ENCODE data around the gene TRMT44.
"Not testable (repeated sequence)": the region's sequence is repeated elsewhere in the genome, so short reads cannot be mapped to it uniquely, and the experiment has no call there.

The TRMT44 gene

GRCh38 chr4:8419222-8420041 is 21.1 kb upstream of the TRMT44 start:
- Histone ChIP-seq H3K27ac (ENCODE audit: low read length) (no peak overlapping the region), H3K79me2 (ENCODE audit: insufficient read depth, low read length) (no peaks in the 10 kb centered on the region), H3K4me1 (ENCODE audit: insufficient read depth, low read length) (no peaks in the 10 kb centered on the region), H4K20me1 (ENCODE audit: insufficient read depth, low read length) (peaks cover 3% of the 10 kb centered on the region; the same call in 1 of the 2 replicates), H3K4me3 (ENCODE audit: low read depth in 1 of 2, low read length in 2 of 2) (no peak overlapping the region), H3K36me3 (ENCODE audit: insufficient read depth, low read length) (peaks cover 12% of the 10 kb centered on the region), H2AFZ (ENCODE audit: low read depth, low read length) (no peak overlapping the region), H3K9ac (ENCODE audit: low read depth, low read length) (no peak overlapping the region), H3K4me2 (ENCODE audit: insufficient read depth, low read length) (no peak overlapping the region), H3K9me3 (ENCODE audit: insufficient read depth, low read length, severe bottlenecking) (no peaks in the 10 kb centered on the region), H3K27me3 (ENCODE audit: insufficient read depth, low read length, poor library complexity) (no peaks in the 10 kb centered on the region)
- no peak for TF ChIP-seq EZH2 (IDR thresholded peaks at IDR 0.05; ENCODE audit: borderline replicate concordance, low read depth, low read length, severe bottlenecking)
- no peak for TF ChIP-seq CTCF (IDR thresholded peaks at IDR 0.05; ENCODE audit: borderline replicate concordance, extremely low read depth, low read length, poor library complexity, severe bottlenecking)
- ATAC-seq (ENCODE audit: insufficient read depth, low read depth) (no peak), DNase-seq (no peak)

- not testable (repeated sequence) for DNase-seq; H3K4me2 ChIP-seq (ENCODE audit: insufficient read depth, low read length); H3K9ac ChIP-seq (ENCODE audit: low read depth, low read length); H3K4me1 ChIP-seq (ENCODE audit: insufficient read depth, low read length); H3K79me2 ChIP-seq (ENCODE audit: insufficient read depth, low read length); H3K36me3 ChIP-seq (ENCODE audit: insufficient read depth, low read length); H2AFZ ChIP-seq (ENCODE audit: low read depth, low read length); H3K9me3 ChIP-seq (ENCODE audit: insufficient read depth, low read length, severe bottlenecking); ATAC-seq (ENCODE audit: insufficient read depth, low read depth); H3K27ac ChIP-seq (ENCODE audit: low read length); H3K27me3 ChIP-seq (ENCODE audit: insufficient read depth, low read length, poor library complexity); H4K20me1 ChIP-seq (ENCODE audit: insufficient read depth, low read length); H3K4me3 ChIP-seq (ENCODE audit: low read depth in 1 of 2, low read length in 2 of 2)
Observed at GRCh38 chr4:8420151-8420550, 20.4 kb upstream of the TRMT44 start.

GRCh38 chr4:8422327-8422726 is 18.2 kb upstream of the TRMT44 start:
- Histone ChIP-seq H3K4me2 (ENCODE audit: insufficient read depth, low read length) (no peak overlapping the region), H4K20me1 (ENCODE audit: insufficient read depth, low read length) (no peaks in the 10 kb centered on the region), H3K79me2 (ENCODE audit: insufficient read depth, low read length) (0 out of 2 replicates have a peak, but pooled peaks cover 3% of the 10 kb centered on the region), H3K27me3 (ENCODE audit: insufficient read depth, low read length, poor library complexity) (no peaks in the 10 kb centered on the region), H2AFZ (ENCODE audit: low read depth, low read length) (no peak overlapping the region), H3K9me3 (ENCODE audit: insufficient read depth, low read length, severe bottlenecking) (no peaks in the 10 kb centered on the region), H3K36me3 (ENCODE audit: insufficient read depth, low read length) (no peaks in the 10 kb centered on the region), H3K4me1 (ENCODE audit: insufficient read depth, low read length) (peaks cover 10% of the 10 kb centered on the region), H3K9ac (ENCODE audit: low read depth, low read length) (no peak overlapping the region), H3K4me3 (ENCODE audit: low read depth in 1 of 2, low read length in 2 of 2) (no peak overlapping the region), H3K27ac (ENCODE audit: low read length) (no peak overlapping the region)
- DNase-seq (no peak), ATAC-seq (ENCODE audit: insufficient read depth, low read depth) (no peak)
- TF ChIP-seq CTCF (IDR thresholded peaks at IDR 0.05; ENCODE audit: borderline replicate concordance, extremely low read depth, low read length, poor library complexity, severe bottlenecking) (no peak), EZH2 (IDR thresholded peaks at IDR 0.05; ENCODE audit: borderline replicate concordance, low read depth, low read length, severe bottlenecking) (no peak)

- Histone ChIP-seq H3K79me2 (ENCODE audit: insufficient read depth, low read length) (peaks cover 7% of the 10 kb centered on the region; the same call in 1 of the 2 replicates), H2AFZ (ENCODE audit: low read depth, low read length) (no peak overlapping the region), H3K27ac (ENCODE audit: low read length) (no peak overlapping the region), H3K9ac (ENCODE audit: low read depth, low read length) (no peak overlapping the region), H3K27me3 (ENCODE audit: insufficient read depth, low read length, poor library complexity) (no peaks in the 10 kb centered on the region), H3K36me3 (ENCODE audit: insufficient read depth, low read length) (no peaks in the 10 kb centered on the region), H4K20me1 (ENCODE audit: insufficient read depth, low read length) (no peaks in the 10 kb centered on the region), H3K9me3 (ENCODE audit: insufficient read depth, low read length, severe bottlenecking) (no peaks in the 10 kb centered on the region), H3K4me3 (ENCODE audit: low read depth in 1 of 2, low read length in 2 of 2) (no peak overlapping the region), H3K4me2 (ENCODE audit: insufficient read depth, low read length) (no peak overlapping the region), H3K4me1 (ENCODE audit: insufficient read depth, low read length) (peaks cover 15% of the 10 kb centered on the region)
- ATAC-seq (ENCODE audit: insufficient read depth, low read depth) (no peak), DNase-seq (no peak)
- TF ChIP-seq EZH2 (IDR thresholded peaks at IDR 0.05; ENCODE audit: borderline replicate concordance, low read depth, low read length, severe bottlenecking) = no peak
- TF ChIP-seq CTCF (IDR thresholded peaks at IDR 0.05; ENCODE audit: borderline replicate concordance, extremely low read depth, low read length, poor library complexity, severe bottlenecking) = no peak
Observed at GRCh38 chr4:8422786-8423185, 17.8 kb upstream of the TRMT44 start.
